ENCODE data around the gene CDIPT.
"Not testable (repeated sequence)": the region's sequence is repeated elsewhere in the genome, so short reads cannot be mapped to it uniquely, and the experiment has no call there.

CDIPT gene

GRCh38 chr16:29858149-29858849, 4.7 kb downstream of the CDIPT start:
- no peak for DNase-seq (ENCODE audit: low spot score)

DNA sequence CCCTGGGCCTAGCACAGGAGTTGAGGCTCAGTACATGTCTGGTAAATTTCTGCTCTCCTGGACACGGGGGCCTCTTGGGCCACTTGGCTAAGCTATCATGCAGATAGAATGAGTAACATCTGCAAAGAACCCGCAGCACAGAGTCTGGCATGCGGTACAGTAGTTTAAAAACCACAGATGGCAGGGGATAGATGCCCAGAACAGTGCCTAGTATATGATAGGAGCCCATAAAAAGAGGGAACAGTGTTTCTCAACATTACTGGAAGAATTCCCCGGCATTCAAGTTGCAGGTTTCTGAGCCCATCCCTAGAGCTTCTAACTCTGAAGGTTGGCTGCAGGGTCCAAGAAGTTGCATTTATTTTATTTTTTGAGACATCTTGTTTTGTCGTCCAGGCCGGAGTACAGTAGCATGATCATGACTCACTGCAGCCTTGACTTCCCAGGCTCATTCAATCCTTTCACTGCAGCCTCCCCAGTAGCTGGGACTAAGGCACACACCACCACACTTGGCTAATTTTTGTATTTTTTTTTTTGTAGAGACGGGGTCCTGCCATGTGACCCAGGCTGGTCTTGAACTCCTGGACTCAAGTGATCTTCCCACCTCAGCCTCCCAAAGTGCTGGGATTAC, 5.8 kb downstream of the CDIPT start:
- no peak for DNase-seq (ENCODE audit: low spot score)

DNA sequence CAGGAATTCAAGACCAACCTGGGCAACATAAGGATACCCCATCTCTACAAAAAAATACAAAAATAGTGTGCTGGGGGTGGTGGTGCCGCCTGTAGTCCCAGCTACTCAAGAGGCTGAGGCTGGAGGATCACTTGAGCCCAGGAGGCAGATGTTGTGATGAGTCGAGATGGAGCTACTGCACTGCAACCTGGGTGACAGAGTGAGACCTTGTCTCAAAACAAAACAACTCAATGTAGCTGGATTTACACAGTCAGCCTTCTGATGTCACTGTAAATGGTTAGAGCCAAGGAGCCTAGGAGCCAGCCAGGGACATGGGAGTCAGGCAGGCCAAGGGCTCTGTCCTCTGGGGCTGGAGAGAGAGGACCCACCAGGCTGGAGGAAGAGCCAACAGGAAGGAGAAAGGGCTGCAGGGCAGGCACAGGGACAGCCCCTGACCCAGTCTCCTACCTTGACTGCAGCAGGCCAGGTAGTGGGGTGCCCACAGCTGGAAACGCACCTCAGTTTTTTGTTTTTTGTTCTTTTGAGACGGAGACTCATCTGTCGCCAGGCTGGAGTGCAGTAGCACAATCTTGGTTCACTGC, 8.4 kb downstream of the CDIPT start:
- no peak for DNase-seq (ENCODE audit: low spot score)

DNA sequence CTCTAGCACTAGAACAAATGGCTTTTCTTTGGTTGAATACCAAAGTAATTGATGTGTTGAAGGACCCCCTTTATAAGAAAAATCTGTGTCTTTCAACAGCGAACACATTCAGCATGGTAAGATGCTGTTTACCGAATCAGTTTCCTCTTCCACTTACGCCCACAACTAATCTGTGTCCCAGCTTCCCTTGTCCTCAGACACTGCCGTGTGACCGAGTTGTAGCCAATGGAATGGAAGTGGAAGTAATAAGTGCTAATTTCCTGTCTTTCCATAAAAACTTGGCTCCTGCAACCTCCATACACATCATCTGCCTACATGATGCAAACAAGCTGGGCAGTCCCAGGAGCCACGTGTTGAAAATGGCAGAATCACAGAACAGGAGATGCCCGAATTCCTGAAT, 10.4 kb downstream of the CDIPT start:
- DNase-seq (ENCODE audit: low spot score) = no peak

DNA sequence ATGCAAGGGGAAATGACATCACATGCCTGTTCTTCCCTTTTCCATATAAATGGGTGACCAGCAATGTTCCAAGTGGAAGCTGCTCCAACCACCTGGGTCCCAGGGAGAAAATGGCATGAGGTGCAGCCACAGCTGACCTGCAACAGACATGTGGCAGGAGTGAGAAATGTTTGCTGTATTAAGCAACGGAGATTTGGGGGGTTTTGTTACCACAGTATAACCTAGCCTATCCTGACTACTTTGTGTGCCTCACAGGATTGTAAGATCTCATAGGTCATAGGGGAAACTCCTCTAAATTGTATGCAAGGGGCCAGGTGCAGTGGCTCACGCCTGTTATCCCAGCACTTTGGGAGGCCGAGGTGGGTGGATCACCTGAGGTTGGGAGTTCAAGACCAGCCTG, 12.0 kb downstream of the CDIPT start:
- DNase-seq (ENCODE audit: low spot score) = no peak

GRCh38 chr16:29849505-29849904, 13.5 kb downstream of the CDIPT start:
- DNase-seq (ENCODE audit: low spot score) = no peak

GRCh38 chr16:29848420-29849297, 14.4 kb downstream of the CDIPT start:
- peak; percentile 51 for DNase-seq (ENCODE audit: low spot score)

DNA sequence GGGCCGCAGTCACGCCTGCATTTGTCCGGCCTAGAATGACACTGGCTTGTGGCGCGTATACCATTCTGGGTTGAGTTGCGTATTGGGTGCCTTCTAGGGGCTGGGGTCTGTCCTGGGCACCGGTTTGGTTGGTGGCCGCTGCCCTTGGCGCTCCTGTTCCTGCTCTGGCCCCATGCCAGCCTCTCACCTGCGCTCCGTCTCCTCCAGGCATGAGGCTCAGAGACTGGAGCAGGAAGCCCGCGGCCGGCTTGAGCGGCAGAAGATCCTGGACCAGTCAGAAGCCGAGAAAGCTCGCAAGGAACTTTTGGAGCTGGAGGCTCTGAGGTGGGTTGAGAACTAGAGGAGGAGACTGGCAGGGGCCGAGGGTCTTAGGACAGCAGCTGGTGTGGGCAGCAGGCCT, 17.4 kb downstream of the CDIPT start:
- DNase-seq (ENCODE audit: low spot score) = no peak

DNA sequence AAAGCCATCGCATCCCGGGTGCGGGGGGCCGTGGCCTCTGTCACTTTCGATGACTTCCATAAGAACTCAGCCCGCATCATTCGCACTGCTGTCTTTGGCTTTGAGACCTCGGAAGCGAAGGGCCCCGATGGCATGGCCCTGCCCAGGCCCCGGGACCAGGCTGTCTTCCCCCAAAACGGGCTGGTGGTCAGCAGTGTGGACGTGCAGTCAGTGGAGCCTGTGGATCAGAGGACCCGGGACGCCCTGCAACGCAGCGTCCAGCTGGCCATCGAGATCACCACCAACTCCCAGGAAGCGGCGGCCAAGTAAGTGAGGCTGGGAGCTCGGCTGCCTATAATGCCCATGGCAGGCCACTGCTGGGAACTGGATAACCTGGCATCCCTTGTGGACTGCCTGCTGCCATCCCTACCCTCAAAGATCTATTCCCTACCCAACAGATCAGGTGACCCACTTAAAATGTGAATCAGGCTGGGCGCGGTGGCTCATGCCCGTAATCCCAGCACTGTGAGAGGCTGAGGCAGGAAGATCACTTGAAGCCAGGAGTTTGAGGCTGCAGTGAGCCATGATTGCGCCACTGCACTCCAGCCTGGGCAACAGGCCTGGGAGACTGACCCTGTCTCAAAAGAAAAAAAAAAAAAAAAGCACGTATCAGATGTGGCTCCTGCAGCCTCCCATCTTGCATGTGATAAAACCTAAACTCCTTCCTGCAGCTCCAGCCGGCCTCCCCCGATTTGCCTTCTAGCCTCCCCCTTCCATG, 18.3 kb downstream of the CDIPT start:
- no peak for DNase-seq (ENCODE audit: low spot score)

DNA sequence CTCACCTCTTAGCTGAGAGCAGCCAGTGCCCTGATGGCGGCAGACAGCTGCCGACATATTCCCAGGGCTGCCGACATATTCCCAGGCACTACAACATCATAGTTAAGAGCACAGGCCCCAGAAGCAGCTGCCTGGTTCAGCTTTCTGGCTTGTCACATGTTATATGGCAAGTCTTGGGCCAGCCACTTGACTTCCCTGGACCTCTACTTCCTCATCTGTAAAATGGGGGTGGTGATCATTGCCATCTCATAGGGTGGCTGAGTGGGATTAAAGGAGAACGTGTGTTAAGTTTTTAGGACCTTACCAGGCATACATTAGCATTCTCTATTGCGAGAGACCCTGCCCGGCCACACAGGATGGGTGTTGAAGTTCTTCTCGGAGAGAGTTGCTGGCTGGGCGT, 19.1 kb downstream of the CDIPT start:
- DNase-seq (ENCODE audit: low spot score) = no peak

DNA sequence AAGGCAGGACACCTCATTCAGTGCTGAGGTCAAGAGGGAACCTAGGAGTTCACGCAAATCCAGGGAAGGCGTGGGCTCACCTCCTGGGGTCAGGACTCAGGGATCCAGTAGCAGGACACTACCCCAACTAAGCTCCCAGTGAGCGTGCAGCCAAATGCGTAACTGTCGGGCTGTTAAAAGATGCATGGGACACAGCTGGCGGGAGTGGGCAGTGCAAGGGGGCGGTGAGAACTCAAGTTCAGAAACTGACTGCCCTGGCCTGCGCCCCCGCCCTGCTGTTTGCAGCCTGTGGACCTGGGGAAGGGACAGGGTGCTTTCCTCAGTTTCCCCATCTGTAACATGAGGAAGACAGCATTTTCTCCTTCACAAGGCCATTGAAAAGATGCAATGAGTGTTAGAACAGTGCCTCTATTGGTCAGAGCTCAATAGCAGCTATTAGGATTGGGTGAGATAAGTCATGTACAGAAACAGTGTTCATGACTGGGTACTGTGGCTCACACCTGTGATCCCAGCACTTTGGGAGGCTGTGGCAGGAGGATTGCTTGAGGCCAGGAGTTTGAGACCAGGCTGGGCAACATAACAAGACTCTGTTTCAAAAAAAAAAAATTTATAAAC, 20.2 kb downstream of the CDIPT start:
- no peak for DNase-seq (ENCODE audit: low spot score)

DNA sequence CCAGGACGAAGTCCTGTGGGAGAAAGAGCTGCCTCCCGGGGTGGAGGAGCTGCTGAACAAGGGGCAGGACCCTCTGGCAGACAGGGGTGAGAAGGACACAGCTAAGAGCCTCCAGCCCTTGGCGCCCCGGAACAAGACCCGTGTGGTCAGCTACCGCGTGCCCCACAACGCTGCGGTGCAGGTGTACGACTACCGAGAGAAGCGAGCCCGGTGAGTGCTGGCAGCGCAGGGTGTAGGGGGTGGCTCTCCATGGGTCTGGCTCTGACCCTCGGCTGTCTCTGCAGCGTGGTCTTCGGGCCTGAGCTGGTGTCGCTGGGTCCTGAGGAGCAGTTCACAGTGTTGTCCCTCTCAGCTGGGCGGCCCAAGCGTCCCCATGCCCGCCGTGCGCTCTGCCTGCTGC, 21.4 kb downstream of the CDIPT start:
- DNase-seq (ENCODE audit: low spot score) = no peak

- no peak for DNase-seq (ENCODE audit: low spot score)
Measured at GRCh38 chr16:29840240-29840639, 22.8 kb downstream of the CDIPT start.

DNA sequence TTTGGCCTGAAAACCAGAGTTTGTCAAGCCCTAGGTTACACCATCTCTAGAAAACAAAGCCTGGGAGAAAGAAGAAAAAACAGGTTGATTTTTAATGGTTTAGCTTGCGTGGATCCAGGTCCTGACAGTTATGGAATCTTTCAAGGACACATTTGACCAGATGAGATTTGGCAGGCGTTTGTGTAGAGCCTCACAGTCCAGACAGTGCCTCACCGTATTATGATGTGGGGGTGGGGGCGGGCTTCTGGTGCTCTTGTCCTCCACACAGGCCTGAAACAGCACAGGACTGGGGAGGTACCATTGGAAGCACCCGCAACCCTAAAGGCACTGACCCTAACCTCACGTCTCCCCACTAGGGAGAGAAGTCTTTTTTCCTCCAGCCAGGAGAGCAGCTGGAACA, 23.2 kb downstream of the CDIPT start:
- no peak for DNase-seq (ENCODE audit: low spot score)

DNA sequence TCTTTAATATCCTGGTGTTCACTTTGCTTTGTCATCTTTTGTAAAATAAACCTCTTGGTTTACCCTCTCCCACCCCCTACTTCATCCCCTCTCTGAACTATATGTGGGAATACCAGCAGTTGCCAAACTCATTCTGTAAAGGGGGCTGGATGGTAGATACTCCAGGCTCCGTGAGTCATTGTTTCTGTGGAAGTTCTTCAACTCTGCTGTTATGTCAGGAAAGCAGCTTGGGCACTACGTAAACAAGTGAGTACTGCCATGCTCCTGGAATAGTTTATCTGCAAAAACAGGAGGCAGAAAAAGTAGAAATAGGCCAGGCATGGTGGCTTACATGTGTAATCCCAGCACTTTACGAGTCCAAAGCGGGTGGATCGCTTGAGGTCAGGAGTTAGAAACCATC, 25.2 kb downstream of the CDIPT start:
- DNase-seq (ENCODE audit: low spot score) = no peak

DNA sequence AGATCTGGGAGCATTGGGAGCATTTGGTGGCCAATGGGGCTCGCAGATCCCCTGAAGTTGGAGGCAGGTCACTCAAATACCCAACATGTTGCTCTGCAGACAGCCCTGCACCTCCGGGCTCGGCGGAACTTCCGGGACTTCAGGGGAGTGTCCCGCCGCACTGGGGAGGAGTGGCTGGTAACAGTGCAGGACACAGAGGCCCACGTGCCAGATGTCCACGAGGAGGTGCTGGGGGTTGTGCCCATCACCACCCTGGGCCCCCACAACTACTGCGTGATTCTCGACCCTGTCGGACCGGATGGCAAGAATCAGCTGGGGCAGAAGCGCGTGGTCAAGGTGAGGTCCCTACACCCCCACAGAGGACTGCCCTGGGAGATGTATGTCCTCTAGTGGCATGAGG, 26.4 kb downstream of the CDIPT start:
- no peak for DNase-seq (ENCODE audit: low spot score)

GRCh38 chr16:29835926-29836325, 27.1 kb downstream of the CDIPT start:
- no peak for DNase-seq (ENCODE audit: low spot score)

GRCh38 chr16:29834079-29834478, 28.9 kb downstream of the CDIPT start:
- DNase-seq (ENCODE audit: low spot score) = no peak

- DNase-seq (ENCODE audit: low spot score) = not testable (repeated sequence)
Measured at GRCh38 chr16:29833219-29833618, 29.8 kb downstream of the CDIPT start.

DNA sequence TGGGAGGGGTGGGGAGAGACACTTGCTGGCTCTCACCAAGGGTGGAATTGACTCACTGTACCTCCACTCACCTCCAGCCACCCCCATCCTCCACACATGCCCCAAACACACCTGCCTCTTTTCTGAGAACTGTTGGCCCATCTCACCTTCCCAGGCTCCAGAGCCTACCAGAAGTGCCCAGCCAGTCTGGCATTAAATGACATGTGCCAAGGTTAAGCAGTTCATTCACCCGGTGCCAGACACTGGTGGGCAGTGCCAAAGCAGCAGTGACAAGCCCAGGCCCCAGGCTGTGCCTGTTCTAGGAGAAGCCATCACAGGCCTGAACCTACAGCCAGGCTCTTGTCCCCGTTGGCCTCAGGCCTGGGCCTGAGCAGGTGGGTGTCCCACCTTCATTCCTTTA, 31.5 kb downstream of the CDIPT start:
- no peak for DNase-seq (ENCODE audit: low spot score)

DNA sequence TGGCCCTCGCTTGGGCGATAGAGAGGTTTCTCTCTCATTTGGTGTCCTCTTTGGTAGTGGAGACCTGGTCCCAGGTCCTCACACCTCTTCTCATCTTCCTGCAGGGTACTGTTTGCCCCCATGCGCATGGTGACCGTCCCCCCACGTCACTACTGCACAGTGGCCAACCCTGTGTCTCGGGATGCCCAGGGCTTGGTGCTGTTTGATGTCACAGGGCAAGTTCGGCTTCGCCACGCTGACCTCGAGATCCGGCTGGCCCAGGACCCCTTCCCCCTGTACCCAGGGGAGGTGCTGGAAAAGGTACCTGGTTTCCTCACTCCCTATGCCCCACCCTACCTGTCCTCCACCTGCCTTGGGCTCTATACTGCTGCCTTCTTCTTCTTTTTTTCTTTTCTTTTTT, 32.3 kb downstream of the CDIPT start:
- no peak for DNase-seq (ENCODE audit: low spot score)

DNA sequence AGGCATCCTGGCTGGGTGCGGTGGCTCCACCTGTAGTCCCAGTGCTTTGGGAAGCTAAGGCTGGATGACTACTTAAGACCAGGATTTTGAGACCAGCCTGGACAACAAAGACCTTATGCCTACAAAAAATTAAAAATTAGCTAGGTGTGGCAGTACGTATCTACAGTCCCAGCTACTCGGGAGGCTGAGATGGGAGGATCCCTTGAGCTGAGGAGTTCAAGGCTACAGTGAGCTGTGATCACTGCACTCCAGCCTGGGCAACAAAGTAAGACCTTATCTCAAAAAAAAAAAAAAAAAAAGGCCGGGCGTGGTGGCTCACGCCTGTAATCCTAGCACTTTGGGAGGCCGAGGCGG, 36.7 kb downstream of the CDIPT start:
- DNase-seq (ENCODE audit: low spot score) = no peak

Measured in putamen (tissue), 1 donor.